Muscle of leg (tissue), 16 donors: ENCODE measurements around the gene MINDY4. TPM values are rescaled to one million over a fixed set of nuclear protein-coding genes. Genes with fewer than 3 reads are reported as not detected.

Experiments
- DNase-seq: peaks from one replicate; pipeline ENCODE4 v3.0.0; 2013
- H3K27ac ChIP-seq: one replicate; pipeline ENCODE4 v1.5.1; 2013; ENCODE audit warnings: mild to moderate bottlenecking, low read length, control low read depth
- H3K27me3 ChIP-seq: one replicate; pipeline ENCODE4 v1.6.1; 2013; ENCODE audit warnings: low read length; ENCODE audit not compliant: control insufficient read depth, insufficient read depth
- H3K36me3 ChIP-seq: one replicate; pipeline ENCODE4 v1.6.1; 2013; ENCODE audit warnings: low read length; ENCODE audit not compliant: control insufficient read depth, insufficient read depth
- H3K4me1 ChIP-seq: one replicate; pipeline ENCODE4 v1.6.1; 2013; ENCODE audit warnings: low read length; ENCODE audit not compliant: control insufficient read depth, insufficient read depth
- H3K4me3 ChIP-seq: one replicate; pipeline ENCODE4 v1.5.1; 2013; ENCODE audit warnings: low read length, control low read depth
- H3K9me3 ChIP-seq: replicated peaks from 2 replicates; pipeline ENCODE4 v1.6.1; 2013; ENCODE audit warnings: low read depth, low read length; ENCODE audit not compliant: control insufficient read depth
- whole genome bisulfite sequencing: methylation state at CpG from one replicate; pipeline ENCODE4 v1.1.5; 2013; ENCODE audit warnings: missing lambda C conversion rate; ENCODE audit not compliant: insufficient coverage; 5-methylcytosine and 5-hydroxymethylcytosine counted together
- long read RNA-seq, 11 donors: transcript quantifications; one replicate each; lab custom pipeline, GENCODE V29; 2026
- polyA plus RNA-seq, 8 donors: library from polyadenylated mRNA; unstranded; fragments of 120-200 nt; gene quantifications; one replicate each; pipeline versions ENCODE4 v1.2.1 to v1.2.3, GENCODE V29; 2013; ENCODE audit warnings: inconsistent platforms in 1 of 8, low replicate concordance in 1 of 8; ENCODE audit not compliant: insufficient read length in 8 of 8, insufficient read depth in 1 of 8
- total RNA-seq: library from RNA; stranded (reverse); fragments of 120-200 nt; gene quantifications from one replicate; pipeline ENCODE4 v1.2.4, GENCODE V29; 2013

Gene MINDY4
- total RNA-seq, result 6.6 TPM
- polyA plus RNA-seq, result 1 to 10 TPM; 4.0 to 6.2 (median 5.5) TPM
- long read RNA-seq, donor 1, result 0 reads
- long read RNA-seq, donor 2, result 0 reads
- long read RNA-seq, donor 3, result 0 reads
- long read RNA-seq, donor 4, result 0 reads
- long read RNA-seq, donor 5, result 0 reads
- long read RNA-seq, donor 6, result 0 reads
- long read RNA-seq, donor 7, partial matches to known transcripts, result 0 of 1 reads
- long read RNA-seq, donor 7, other reads (novel, unspliced or antisense), result 0 of 1 reads
- long read RNA-seq, donor 8, result 0 reads
- long read RNA-seq, donor 9, result 0 reads
- long read RNA-seq, donor 10, partial matches to known transcripts, result 0 of 2 reads
- long read RNA-seq, donor 10, other reads (novel, unspliced or antisense), result 0 of 2 reads
- long read RNA-seq, donor 11, result 0 reads

- under 1% methylated on average over 59 of the region's 62 CpGs for WGBS
- peak; percentile 93 for DNase-seq
- Histone ChIP-seq H3K27me3 (no peaks in the 10 kb centered on the region), H3K36me3 (no peaks in the 10 kb centered on the region), H3K4me3 (peak within 1 kb of the TSS; percentile 65), H3K27ac (peak within 1 kb of the TSS; percentile 64), H3K4me1 (peaks cover 11% of the 10 kb centered on the region), H3K9me3 (no peaks in the 10 kb centered on the region)
Observed at GRCh38 chr7:30771174-30771879, at the start of gene MINDY4. TSS of gene MINDY4 (plus strand) at chr7:30771417. CDS start at chr7:30771494, 77 bp downstream.

- Histone ChIP-seq H3K9me3 (peaks cover 5% of the 10 kb centered on the region), H3K36me3 (no peaks in the 10 kb centered on the region), H3K4me3 (no peak overlapping the region), H3K27me3 (peaks cover 17% of the 10 kb centered on the region), H3K4me1 (no peaks in the 10 kb centered on the region), H3K27ac (no peak overlapping the region)
- no peak for DNase-seq
- no CpG with 5 or more reads among the region's 2 CpGs for WGBS
Observed at GRCh38 chr7:30722187-30722586, 49.0 kb upstream of the MINDY4 start.

DNA sequence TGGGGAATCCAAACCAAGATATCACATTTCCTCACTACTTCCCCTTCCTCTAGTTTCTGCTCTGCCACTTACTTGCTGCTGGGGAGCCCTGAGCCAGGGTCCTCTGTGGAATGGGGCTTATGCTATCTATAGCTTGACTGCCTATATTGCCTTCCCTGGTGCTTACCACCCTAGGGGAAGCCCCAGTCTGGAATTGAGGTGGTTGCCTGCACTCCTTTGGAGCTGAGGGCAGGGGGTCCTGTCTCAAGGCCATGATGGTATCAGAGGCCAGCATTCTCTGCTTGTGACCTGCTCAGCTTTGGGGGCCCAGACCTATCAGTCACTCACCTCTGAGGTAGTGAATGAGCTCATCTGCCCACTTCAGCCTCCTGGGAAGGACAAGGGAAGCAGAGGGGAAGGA, 48.5 kb upstream of the MINDY4 start:
- Histone ChIP-seq H3K27me3 (peaks cover 17% of the 10 kb centered on the region), H3K9me3 (peaks cover 3% of the 10 kb centered on the region), H3K27ac (no peak overlapping the region), H3K36me3 (no peaks in the 10 kb centered on the region), H3K4me1 (no peaks in the 10 kb centered on the region), H3K4me3 (no peak overlapping the region)
- DNase-seq, result no peak

- H3K4me1 ChIP-seq, result no peaks in the 10 kb centered on the region
- H3K27me3 ChIP-seq, result peaks cover 17% of the 10 kb centered on the region
- no peak overlapping the region for H3K4me3 ChIP-seq
- WGBS, result 63% methylated on average over 1 of the region's 4 CpGs
- no peak for DNase-seq
- H3K36me3 ChIP-seq, result no peaks in the 10 kb centered on the region
- no peak overlapping the region for H3K27ac ChIP-seq
- H3K9me3 ChIP-seq, result no peaks in the 10 kb centered on the region
Observed at GRCh38 chr7:30723776-30724175, 47.4 kb upstream of the MINDY4 start.

DNA sequence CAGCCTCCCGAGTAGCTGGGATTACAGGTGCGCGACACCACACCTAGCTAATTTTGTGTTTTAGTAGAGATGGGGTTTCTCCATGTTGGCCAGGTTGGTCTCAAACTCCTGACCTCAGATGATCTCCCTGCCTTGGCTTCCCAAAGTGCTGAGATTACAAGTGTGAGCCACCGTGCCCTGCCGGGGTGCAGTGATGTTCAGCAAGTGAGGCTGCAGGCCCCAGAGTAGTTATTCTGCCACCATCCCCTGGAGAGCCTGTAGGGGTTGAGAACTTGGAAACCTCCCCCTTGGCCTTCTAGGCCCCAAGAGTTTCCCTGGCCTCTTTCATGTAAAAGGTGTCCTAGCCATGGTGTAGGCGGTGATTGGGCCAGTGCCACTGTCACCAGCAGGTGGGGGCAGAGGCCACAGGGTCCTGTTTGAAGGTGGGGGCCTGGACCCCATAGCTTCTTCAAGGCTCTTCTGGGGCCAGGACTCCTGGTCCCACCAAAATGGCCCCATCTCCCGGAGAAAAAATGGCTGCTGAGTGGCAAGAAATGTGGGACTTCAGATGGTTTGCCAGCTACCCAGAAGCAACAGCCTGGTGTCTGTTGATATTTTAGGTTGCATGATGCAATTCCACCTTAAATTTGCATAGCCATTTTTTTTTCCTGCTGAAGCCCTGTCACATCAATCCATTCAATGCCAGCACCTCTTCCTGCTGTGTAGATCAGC, 44.8 kb upstream of the MINDY4 start:
- peaks cover 33% of the 10 kb centered on the region for H3K27me3 ChIP-seq
- 95% methylated on average over 3 of the region's 7 CpGs for WGBS
- H3K27ac ChIP-seq, result no peak overlapping the region
- peaks cover 2% of the 10 kb centered on the region for H3K4me1 ChIP-seq
- H3K4me3 ChIP-seq, result no peak overlapping the region
- H3K9me3 ChIP-seq, result no peaks in the 10 kb centered on the region
- DNase-seq, result no peak
- no peaks in the 10 kb centered on the region for H3K36me3 ChIP-seq

GRCh38 chr7:30727061-30727945, 43.9 kb upstream of the MINDY4 start:
- Histone ChIP-seq H3K27me3 (peaks cover 30% of the 10 kb centered on the region), H3K9me3 (no peaks in the 10 kb centered on the region), H3K4me3 (no peak overlapping the region), H3K27ac (no peak overlapping the region), H3K36me3 (no peaks in the 10 kb centered on the region), H3K4me1 (peaks cover 4% of the 10 kb centered on the region)
- WGBS, result 100% methylated on average over 1 of the region's 8 CpGs
- no peak for DNase-seq

DNA sequence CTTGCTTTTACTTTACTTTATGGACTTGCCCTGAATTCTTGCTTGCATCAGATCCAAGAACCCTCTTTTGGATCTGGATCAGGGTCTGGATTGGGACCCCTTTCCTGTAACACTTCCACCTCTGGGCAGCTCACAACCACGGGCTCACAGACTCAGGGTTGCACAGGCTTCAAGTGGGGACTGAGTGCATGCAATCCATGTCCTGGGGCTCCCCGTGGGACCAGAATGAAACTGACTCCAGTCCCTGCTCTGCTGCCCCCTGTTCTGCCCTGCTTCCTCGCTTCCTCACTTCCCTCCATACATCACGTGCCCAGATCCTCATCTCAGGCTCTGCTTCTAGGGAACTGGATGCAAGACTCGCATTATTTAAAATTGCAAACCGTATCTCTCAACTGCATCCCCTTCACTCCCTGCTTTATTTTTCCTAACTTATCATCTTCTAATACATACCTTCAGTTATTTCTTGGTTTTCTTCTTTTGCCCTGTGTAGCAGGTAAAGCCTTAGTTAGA, 42.6 kb upstream of the MINDY4 start:
- H3K27me3 ChIP-seq, result peaks cover 25% of the 10 kb centered on the region
- H3K4me1 ChIP-seq, result peaks cover 7% of the 10 kb centered on the region
- H3K36me3 ChIP-seq, result no peaks in the 10 kb centered on the region
- WGBS, result 28% methylated on average over 3 of the region's 6 CpGs
- H3K4me3 ChIP-seq, result no peak overlapping the region
- no peak for DNase-seq
- H3K9me3 ChIP-seq, result no peaks in the 10 kb centered on the region
- no peak overlapping the region for H3K27ac ChIP-seq

GRCh38 chr7:30729642-30730041, 41.6 kb upstream of the MINDY4 start:
- WGBS, result 67% methylated on average over 1 of the region's 2 CpGs
- no peak for DNase-seq
- Histone ChIP-seq H3K4me1 (peaks cover 7% of the 10 kb centered on the region), H3K9me3 (no peaks in the 10 kb centered on the region), H3K36me3 (no peaks in the 10 kb centered on the region), H3K27ac (no peak overlapping the region), H3K27me3 (peaks cover 22% of the 10 kb centered on the region), H3K4me3 (no peak overlapping the region)

- Histone ChIP-seq H3K4me3 (no peak overlapping the region), H3K27ac (no peak overlapping the region), H3K27me3 (peaks cover 22% of the 10 kb centered on the region), H3K4me1 (peaks cover 7% of the 10 kb centered on the region), H3K36me3 (no peaks in the 10 kb centered on the region), H3K9me3 (no peaks in the 10 kb centered on the region)
- WGBS, result 88% methylated on average over 1 of the region's 2 CpGs
- no peak for DNase-seq
Observed at GRCh38 chr7:30730097-30730496, 41.1 kb upstream of the MINDY4 start.
